Tibial nerve (tissue), 4 donors: ENCODE data around the gene ARSB. TPM values are rescaled to one million over a fixed set of nuclear protein-coding genes. Genes with fewer than 3 reads are reported as not detected.

Experiments used
- DNase-seq, 2 donors: peaks; one replicate each; pipeline ENCODE4 v3.0.0-alpha.2; 2019; ENCODE audit warnings: low spot score in 2 of 2
- H3K27ac ChIP-seq, 4 donors: fragments of 200-600 bp; sonication (generic) in 3 of 4; one replicate each; pipeline ENCODE4 v1.5.1; 2017 to 2019; ENCODE audit warnings: mild to moderate bottlenecking in 1 of 4
- H3K27me3 ChIP-seq, 2 donors: fragments of 200-600 bp; sonication (generic) in 1 of 2; one replicate each; pipeline versions ENCODE4 v1.5.1 to v1.6.0; 2017 to 2019
- H3K36me3 ChIP-seq, 3 donors: fragments of 200-600 bp; sonication (generic); one replicate each; pipeline ENCODE4 v1.5.1; 2018 to 2019
- H3K4me1 ChIP-seq, 4 donors: fragments of 200-600 bp; sonication (generic) in 3 of 4; one replicate each; pipeline ENCODE4 v1.5.1; 2017 to 2019
- H3K4me3 ChIP-seq, 4 donors: fragments of 200-600 bp; sonication (generic) in 3 of 4; one replicate each; pipeline ENCODE4 v1.5.1; 2017 to 2019; ENCODE audit warnings: mild to moderate bottlenecking in 1 of 4, moderate library complexity in 1 of 4
- H3K9me3 ChIP-seq, 4 donors: fragments of 200-600 bp; sonication (generic) in 3 of 4; one replicate each; pipeline ENCODE4 v1.5.1; 2017 to 2019
- EP300 ChIP-seq, 2 donors: sonication (generic); formaldehyde crosslinking; IDR thresholded peaks; one replicate each; pipeline ENCODE4 v1.6.1; 2017; ENCODE audit warnings: antibody characterized with exemption in 2 of 2, mild to moderate bottlenecking in 1 of 2
- POLR2A ChIP-seq, 2 donors: fragments of 450-650 bp; IDR thresholded peaks; one replicate each; pipeline ENCODE4 v1.6.1; 2017; ENCODE audit warnings: antibody characterized with exemption in 2 of 2, mild to moderate bottlenecking in 2 of 2, moderate library complexity in 2 of 2
- WGBS, 2 donors: methylation state at CpG; one replicate each; pipeline ENCODE4 v1.1.5; 2018; 5-methylcytosine and 5-hydroxymethylcytosine counted together
- total RNA-seq, 4 donors: library from RNA; depleted of rRNA; stranded (reverse); fragments of >200 nt; gene quantifications; one replicate each; pipeline ENCODE4 v1.1.0, GENCODE V29; 2016
- TF ChIP-seq, protein P1 (sequence below), 5 experiments: fragments of 200-600 bp in 3 of 5; fragments of 450-650 bp in 2 of 5; sonication (generic) in 3 of 5; IDR thresholded peaks; one replicate each; pipeline ENCODE4 v1.5.1; 2016 to 2019; ENCODE audit warnings: antibody characterized with exemption in 5 of 5, mild to moderate bottlenecking in 3 of 5, moderate library complexity in 2 of 5

The ARSB gene
- total RNA-seq, 4 donors from 2014 or later, result 8.3 to 19.8 (median 15.5) TPM

DNA sequence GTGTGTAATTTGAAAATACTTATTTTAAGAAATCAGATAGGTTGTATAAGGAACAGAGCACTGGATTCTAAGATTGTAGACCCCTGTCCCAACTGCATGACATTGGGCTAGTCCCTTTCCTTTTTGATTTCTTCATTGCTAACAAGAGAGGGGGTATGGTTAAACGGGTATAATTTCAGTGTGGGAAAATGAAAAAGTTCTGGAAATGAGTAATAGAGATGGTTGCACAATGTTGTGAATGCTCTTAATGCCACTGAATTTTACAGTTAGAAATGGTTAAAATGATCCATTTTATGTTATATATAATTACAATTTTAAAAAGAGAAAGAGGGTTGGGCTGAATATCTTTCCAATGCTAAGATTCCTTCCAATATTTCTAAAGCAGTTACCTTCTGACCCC, 233.2 kb downstream of the ARSB start:
- H3K9me3 ChIP-seq, result no peaks in the 10 kb centered on the region

DNA sequence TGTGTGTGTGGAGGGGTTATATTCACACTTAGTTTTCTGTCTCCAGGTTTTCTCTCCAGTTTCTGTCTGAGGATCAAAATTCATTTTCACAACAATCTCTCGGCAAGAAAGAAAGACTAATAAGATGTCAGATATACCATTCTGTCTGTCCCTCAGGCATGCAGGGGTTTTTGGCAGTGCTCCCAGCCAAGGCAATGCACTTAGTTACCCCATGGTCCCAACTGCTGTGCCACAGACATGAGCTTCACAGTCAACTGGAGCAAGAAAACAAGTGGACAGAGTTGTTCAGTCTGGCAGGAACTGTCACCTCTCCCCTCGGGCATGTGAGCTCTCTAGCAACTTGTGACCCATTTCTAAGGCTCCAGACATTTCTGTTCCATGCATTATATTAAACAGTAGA, 234.8 kb downstream of the ARSB start:
- no peak overlapping the region for H3K4me3 ChIP-seq
- no peak for DNase-seq
- H3K27me3 ChIP-seq, result no peaks in the 10 kb centered on the region
- TF ChIP-seq EP300 (IDR thresholded peaks at IDR 0.05), result no peak
- no peak for TF ChIP-seq POLR2A (IDR thresholded peaks at IDR 0.05)
- TF ChIP-seq, protein P1, sequence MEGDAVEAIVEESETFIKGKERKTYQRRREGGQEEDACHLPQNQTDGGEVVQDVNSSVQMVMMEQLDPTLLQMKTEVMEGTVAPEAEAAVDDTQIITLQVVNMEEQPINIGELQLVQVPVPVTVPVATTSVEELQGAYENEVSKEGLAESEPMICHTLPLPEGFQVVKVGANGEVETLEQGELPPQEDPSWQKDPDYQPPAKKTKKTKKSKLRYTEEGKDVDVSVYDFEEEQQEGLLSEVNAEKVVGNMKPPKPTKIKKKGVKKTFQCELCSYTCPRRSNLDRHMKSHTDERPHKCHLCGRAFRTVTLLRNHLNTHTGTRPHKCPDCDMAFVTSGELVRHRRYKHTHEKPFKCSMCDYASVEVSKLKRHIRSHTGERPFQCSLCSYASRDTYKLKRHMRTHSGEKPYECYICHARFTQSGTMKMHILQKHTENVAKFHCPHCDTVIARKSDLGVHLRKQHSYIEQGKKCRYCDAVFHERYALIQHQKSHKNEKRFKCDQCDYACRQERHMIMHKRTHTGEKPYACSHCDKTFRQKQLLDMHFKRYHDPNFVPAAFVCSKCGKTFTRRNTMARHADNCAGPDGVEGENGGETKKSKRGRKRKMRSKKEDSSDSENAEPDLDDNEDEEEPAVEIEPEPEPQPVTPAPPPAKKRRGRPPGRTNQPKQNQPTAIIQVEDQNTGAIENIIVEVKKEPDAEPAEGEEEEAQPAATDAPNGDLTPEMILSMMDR (IDR thresholded peaks at IDR 0.05), result no peak
- no peaks in the 10 kb centered on the region for H3K9me3 ChIP-seq
- no peak overlapping the region for H3K27ac ChIP-seq
- H3K36me3 ChIP-seq, result no peaks in the 10 kb centered on the region
- WGBS, 2 donors, result 22 to 26% methylated on average over 2 of the region's 2 CpGs
- H3K4me1 ChIP-seq, result peaks cover 0 to 26% (median 10%) of the 10 kb centered on the region in 4 donors

More for the DNA sequence above, 233.2 kb downstream of the ARSB start:
- WGBS, 2 donors, result 84 to 93% methylated on average over 1 of the region's 1 CpG
- TF ChIP-seq, protein P1 (IDR thresholded peaks at IDR 0.05), result no peak
- TF ChIP-seq EP300 (IDR thresholded peaks at IDR 0.05) (no peak), POLR2A (IDR thresholded peaks at IDR 0.05) (no peak)
- H3K36me3 ChIP-seq, result no peaks in the 10 kb centered on the region
- no peak overlapping the region for H3K27ac ChIP-seq
- peaks cover 0 to 10% (median 3%) of the 10 kb centered on the region in 4 donors for H3K4me1 ChIP-seq
- DNase-seq, result no peak
- H3K4me3 ChIP-seq, result no peak overlapping the region
- H3K27me3 ChIP-seq, result no peaks in the 10 kb centered on the region

DNA sequence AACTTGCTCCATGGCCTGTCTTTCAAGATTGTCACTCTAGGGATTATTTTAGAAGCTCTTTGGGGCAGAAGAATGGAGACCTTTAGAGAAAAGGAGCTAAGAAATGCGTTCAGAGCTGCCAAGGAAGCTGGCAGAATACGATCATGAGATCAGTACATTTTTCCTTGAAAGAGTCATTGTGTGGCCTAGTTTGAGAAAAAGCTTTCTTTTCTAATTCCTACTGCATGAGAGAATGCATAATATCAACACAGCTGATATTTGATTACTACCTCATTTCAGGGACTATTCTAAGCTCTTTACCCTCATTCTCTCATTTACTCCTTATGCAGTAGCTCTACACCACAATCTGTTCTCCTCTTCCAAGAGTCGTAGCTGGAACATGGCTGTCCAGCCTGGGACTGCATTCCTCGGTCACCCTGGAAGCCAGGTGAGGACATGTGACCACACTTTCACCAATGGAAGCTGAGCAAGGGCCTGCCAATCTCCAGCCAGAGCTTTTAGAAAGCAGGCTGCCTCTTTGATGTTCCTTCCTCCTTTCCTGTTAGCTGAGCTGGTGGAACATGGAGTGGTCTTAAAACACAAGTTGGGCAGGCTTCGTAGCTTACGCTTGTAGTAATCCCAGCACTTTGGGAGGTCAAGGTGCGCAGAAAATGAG, 237.3 kb downstream of the ARSB start:
- H3K4me3 ChIP-seq, result no peak overlapping the region
- no peaks in the 10 kb centered on the region for H3K9me3 ChIP-seq
- peak overlapping the region in 2 of 4 donors; percentile 77 to 80 for H3K27ac ChIP-seq
- peaks cover 0 to 36% (median 17%) of the 10 kb centered on the region in 4 donors for H3K4me1 ChIP-seq
- H3K27me3 ChIP-seq, result no peaks in the 10 kb centered on the region
- H3K36me3 ChIP-seq, result no peaks in the 10 kb centered on the region
- TF ChIP-seq POLR2A (IDR thresholded peaks at IDR 0.05) (no peak), EP300 (IDR thresholded peaks at IDR 0.05) (peak in 1 of 2 donors; percentile 66)
- TF ChIP-seq, protein P1 (IDR thresholded peaks at IDR 0.05), result no peak
- no peak for DNase-seq
- WGBS, 2 donors, result 58 to 61% methylated on average over 7 of the region's 7 CpGs

DNA sequence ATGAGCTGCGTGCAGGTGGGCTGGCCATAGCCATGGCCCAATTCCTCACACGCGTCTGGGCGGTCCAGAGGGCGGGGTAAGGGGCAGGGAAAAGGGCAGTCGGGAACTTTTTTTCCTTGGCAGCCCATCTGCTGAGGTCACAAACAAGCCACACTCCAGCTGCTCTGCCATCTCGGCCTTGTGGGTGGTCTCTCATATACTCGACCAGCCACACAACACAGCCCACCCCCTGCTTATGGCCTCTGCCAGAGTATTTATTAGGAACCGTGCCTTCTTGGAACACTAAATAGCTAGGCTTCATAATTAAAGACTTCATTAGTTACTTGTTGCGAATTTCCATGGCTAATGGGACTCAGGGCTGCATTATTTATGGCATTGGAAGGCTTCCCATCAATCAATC, 238.1 kb downstream of the ARSB start:
- Histone ChIP-seq H3K4me3 (no peak overlapping the region), H3K36me3 (no peaks in the 10 kb centered on the region), H3K9me3 (no peaks in the 10 kb centered on the region), H3K4me1 (peaks cover 0 to 36% (median 17%) of the 10 kb centered on the region in 4 donors), H3K27me3 (no peaks in the 10 kb centered on the region), H3K27ac (peak overlapping the region in 3 of 4 donors; percentile 35 to 80 (median 77))
- DNase-seq, result no peak
- no peak for TF ChIP-seq POLR2A (IDR thresholded peaks at IDR 0.05)
- TF ChIP-seq, protein P1 (IDR thresholded peaks at IDR 0.05), result no peak
- no peak for TF ChIP-seq EP300 (IDR thresholded peaks at IDR 0.05)
- WGBS, 2 donors, result 21 to 44% methylated on average over 5 to 10 of the region's 10 CpGs

DNA sequence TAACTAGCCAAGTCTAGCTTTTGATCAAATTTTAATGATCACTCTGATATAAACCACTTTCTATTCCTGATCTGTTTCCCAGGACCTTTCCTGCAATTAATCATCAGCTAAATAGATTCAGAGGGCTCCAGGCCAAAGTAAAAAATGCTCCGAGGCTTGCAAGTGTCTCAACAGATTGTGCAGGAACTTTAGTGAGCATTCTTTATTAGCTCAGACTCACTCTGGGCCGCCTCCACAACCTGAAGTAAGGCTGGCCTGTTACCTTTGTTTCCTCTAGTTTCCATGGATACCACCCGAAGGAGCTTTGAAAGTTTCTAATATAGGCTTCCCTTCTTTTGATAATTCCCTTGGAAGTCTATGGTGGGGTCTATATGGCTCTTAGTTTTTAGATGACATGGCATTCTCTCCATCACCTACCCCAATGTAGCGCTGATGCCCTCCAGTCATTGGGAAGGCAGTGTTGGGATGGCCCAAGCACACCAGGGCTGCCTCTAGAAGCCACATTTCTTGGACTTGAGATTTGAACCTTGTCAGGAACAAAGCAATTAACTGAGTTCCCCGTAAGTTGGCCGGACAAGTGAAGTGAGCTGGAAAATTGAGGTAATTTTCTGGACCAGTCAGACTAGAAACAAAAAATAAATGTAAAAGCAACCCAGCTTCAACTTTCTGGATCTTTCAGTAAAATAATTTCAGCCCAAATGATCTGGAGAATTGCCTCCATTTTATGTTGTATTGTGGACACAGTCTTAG, 238.9 kb downstream of the ARSB start:
- no peak for DNase-seq
- peaks cover 0 to 36% (median 17%) of the 10 kb centered on the region in 4 donors for H3K4me1 ChIP-seq
- H3K36me3 ChIP-seq, result no peaks in the 10 kb centered on the region
- no peak overlapping the region for H3K4me3 ChIP-seq
- peak overlapping the region in 2 of 4 donors; percentile 77 to 80 for H3K27ac ChIP-seq
- H3K9me3 ChIP-seq, result no peaks in the 10 kb centered on the region
- 74 to 81% methylated on average over 6 of the region's 6 CpGs for WGBS, 2 donors
- H3K27me3 ChIP-seq, result no peaks in the 10 kb centered on the region
- TF ChIP-seq POLR2A (IDR thresholded peaks at IDR 0.05), result no peak
- TF ChIP-seq, protein P1 (IDR thresholded peaks at IDR 0.05), result no peak
- TF ChIP-seq EP300 (IDR thresholded peaks at IDR 0.05), result no peak
